HG03378 (cell line): ENCODE data around the gene EVL.

Experiments used
- ATAC-seq: cut with Tn5 transposase; IDR thresholded peaks from one replicate; pipeline ENCODE4 v1.9.1; 2021; ENCODE audit warnings: mild to moderate bottlenecking, moderate library complexity; ENCODE audit not compliant: unreplicated experiment

EVL gene

DNA sequence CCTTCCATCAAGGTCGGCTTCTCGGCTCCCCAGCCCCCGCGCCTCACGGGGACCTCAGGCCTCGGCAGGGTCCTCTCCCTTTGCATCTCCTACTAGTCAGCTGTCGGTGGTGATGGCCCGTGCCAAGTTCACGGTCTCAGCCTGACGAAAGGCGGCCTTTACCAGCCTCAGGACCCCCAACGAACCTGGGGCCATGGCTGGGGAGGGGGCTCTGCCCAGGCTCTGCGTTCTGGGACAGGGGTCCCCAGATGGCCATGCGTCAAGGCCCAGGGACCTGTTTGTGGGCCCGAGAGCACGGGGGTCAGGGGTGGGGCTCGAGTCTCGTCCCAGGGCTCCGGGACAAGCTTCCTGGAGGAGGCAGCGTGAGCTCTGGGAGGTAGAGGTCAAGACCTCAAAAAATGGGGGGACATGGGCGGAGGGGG, 127.0 kb downstream of the EVL start:
- ATAC-seq: no peak

DNA sequence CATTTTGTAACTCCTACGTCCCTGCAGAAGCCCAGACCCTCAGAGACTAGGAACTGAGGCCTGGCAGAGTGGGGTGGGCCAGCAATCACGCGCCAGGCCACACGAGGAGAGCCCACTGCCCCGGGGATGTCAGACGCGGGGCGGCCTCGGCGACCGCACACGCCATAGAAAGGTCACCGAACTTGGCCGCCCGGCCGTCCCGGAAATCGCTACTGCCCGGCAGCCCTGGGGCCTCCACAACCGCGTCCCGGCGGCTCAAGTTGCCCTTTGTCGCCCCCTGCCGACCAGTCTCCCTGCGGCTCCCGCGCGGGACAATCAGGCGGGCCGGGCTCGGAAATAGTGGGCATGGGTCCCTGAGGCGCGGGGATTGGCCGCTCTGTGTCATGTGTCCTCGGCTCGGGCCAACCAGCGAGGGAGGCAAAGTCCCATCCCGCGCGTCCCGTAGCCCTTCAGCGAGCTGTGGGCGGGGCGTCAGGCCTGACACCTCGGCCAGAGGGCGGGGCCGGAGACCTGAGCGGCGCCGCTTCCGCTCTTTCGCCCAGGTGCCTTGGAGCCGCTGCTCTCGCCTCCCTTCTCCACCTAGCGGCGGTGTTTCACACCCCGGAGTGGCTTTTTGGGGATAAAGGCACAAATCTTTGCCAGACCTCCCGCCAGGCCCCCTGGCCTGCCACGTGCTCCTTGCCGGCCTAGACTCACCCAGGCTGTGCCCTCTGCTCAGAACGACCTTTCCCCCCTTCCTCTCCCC, 127.6 kb downstream of the EVL start:
- peak; percentile 98 for ATAC-seq
